Umbilical cord (tissue), 2 donors: ENCODE measurements around the gene ACVR2A. TPM values are rescaled to one million over a fixed set of nuclear protein-coding genes. Genes with fewer than 3 reads are reported as not detected.

Experiments used
- DNase-seq: peaks from one replicate; pipeline ENCODE4 v3.0.0-alpha.2; 2015; ENCODE audit warnings: low spot score
- total RNA-seq: library from RNA; depleted of rRNA; stranded (reverse); fragments of >200 nt; gene quantifications from one replicate; pipeline ENCODE4 v1.2.3, GENCODE V29; 2014; ENCODE audit warnings: low replicate concordance; ENCODE audit not compliant: insufficient read depth

ACVR2A gene
- total RNA-seq, 1 donor from 2014 or later = 118 TPM

- no peak for DNase-seq
Measured at GRCh38 chr2:147855316-147855715, 10.5 kb downstream of the ACVR2A start.

- no peak for DNase-seq
Measured at GRCh38 chr2:147855977-147856376, 11.1 kb downstream of the ACVR2A start.

GRCh38 chr2:147860009-147860408 lies 15.2 kb downstream of the ACVR2A start:
- no peak for DNase-seq

GRCh38 chr2:147862859-147863516 lies 18.2 kb downstream of the ACVR2A start:
- no peak for DNase-seq

- no peak for DNase-seq
Measured at GRCh38 chr2:147863835-147864234, 19.0 kb downstream of the ACVR2A start.

GRCh38 chr2:147865560-147865959 lies 20.7 kb downstream of the ACVR2A start:
- DNase-seq = no peak

GRCh38 chr2:147867050-147867449 lies 22.2 kb downstream of the ACVR2A start:
- no peak for DNase-seq

- DNase-seq = no peak
Measured at GRCh38 chr2:147869934-147870333, 25.1 kb downstream of the ACVR2A start.

- DNase-seq = no peak
Measured at GRCh38 chr2:147872967-147873366, 28.1 kb downstream of the ACVR2A start.

GRCh38 chr2:147873859-147874483 lies 29.1 kb downstream of the ACVR2A start:
- no peak for DNase-seq

- DNase-seq = no peak
Measured at GRCh38 chr2:147879846-147880245, 35.0 kb downstream of the ACVR2A start.

GRCh38 chr2:147882631-147883030 lies 37.8 kb downstream of the ACVR2A start:
- no peak for DNase-seq

GRCh38 chr2:147884830-147885229 lies 40.0 kb downstream of the ACVR2A start:
- DNase-seq = no peak

GRCh38 chr2:147886136-147886535 lies 41.3 kb downstream of the ACVR2A start:
- DNase-seq = no peak

GRCh38 chr2:147888680-147889079 lies 43.9 kb downstream of the ACVR2A start:
- DNase-seq = no peak

- DNase-seq = no peak
Measured at GRCh38 chr2:147904051-147904450, 59.2 kb downstream of the ACVR2A start.

- no peak for DNase-seq
Measured at GRCh38 chr2:147909178-147909577, 64.3 kb downstream of the ACVR2A start.

- DNase-seq = peak; percentile 80
Measured at GRCh38 chr2:147910990-147911473, 66.2 kb downstream of the ACVR2A start.

GRCh38 chr2:147913701-147914480 lies 69.1 kb downstream of the ACVR2A start:
- peak; percentile 67 for DNase-seq

GRCh38 chr2:147916067-147916466 lies 71.2 kb downstream of the ACVR2A start:
- no peak for DNase-seq

GRCh38 chr2:147916723-147917122 lies 71.9 kb downstream of the ACVR2A start:
- no peak for DNase-seq

GRCh38 chr2:147917161-147917560 lies 72.3 kb downstream of the ACVR2A start:
- no peak for DNase-seq

GRCh38 chr2:147923846-147924245 lies 79.0 kb downstream of the ACVR2A start:
- no peak for DNase-seq
